Stimulated activated CD8-positive, alpha-beta memory T cell treated with anti-CD3 and anti-CD28 coated beads, Interleukin-12 subunit alpha, Interleukin-12 subunit beta, amount 100 ng/mL, for 24 hours (primary cell): ENCODE results near the gene ID4.

Source experiments
- DNase-seq: peaks from one replicate; pipeline ENCODE4 v3.0.0-alpha.2; 2020; ENCODE audit errors: extremely low read depth

The ID4 gene

DNA sequence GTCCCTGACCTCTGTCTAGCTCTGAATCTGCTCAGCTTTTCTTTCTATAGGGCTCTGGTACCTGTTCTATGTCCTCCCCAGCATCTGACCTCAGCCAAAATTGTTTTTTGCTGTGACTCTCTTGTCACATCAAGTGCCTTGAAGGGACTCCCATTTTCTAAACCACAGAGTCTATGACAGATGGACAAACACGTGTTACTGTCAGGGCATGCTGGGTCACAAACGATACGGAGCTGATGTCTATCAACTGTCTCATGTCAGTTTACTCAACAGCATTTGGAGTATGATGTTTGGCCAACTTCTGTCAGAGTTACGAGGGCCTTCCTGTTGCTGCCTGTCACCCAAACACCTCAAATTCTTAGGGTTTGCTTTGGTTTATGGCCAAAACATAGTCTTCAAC is 20.5 kb downstream of the ID4 start:
- no peak for DNase-seq

DNA sequence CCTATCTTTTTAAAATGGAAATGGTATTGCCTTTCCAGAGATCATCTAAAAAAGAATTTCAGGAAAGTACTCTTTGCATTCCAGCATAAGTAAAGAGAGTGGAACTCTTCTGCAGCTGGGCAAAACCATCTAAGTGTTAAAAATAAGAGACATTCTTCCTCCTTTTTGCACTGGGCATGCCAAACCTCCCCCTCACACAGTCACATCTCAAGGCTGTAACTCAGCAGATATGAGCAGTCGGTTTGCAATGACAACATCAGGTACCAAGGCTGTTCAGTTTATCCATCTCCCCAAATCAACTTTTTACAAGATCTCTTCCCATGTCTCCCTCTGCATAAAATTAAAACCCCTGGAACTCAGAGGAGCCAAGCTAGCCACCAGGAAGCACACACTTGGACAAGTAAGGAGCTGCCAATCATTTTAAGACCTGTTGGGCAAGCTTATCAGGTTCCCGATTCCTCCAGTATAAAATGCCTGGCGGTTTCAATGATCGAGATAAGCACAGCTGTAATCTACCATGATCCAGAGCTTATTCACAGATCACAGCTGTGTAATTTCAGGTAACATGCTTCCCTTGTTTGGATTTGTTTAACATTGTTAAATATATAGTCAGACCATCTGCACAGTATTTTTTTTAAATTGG is 23.2 kb downstream of the ID4 start:
- no peak for DNase-seq

DNA sequence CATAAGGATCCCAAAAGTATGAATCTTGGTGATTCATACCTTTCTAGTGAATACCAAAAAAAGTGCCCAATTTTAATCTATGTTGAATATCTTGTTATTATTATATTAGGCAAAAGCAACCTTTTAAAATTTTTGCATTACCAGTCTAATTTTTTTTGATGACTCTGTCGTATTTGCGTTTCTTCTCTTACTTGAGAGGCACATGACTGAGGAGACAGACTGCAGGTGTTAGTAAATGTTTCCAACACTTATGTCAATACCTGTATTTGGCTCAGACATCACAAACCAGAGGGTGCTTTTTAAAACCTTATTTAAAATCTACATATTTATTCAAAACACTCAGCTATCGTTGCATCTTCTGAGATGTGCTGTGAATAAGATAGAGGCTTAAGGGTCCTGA is 27.1 kb downstream of the ID4 start:
- DNase-seq, result no peak

DNA sequence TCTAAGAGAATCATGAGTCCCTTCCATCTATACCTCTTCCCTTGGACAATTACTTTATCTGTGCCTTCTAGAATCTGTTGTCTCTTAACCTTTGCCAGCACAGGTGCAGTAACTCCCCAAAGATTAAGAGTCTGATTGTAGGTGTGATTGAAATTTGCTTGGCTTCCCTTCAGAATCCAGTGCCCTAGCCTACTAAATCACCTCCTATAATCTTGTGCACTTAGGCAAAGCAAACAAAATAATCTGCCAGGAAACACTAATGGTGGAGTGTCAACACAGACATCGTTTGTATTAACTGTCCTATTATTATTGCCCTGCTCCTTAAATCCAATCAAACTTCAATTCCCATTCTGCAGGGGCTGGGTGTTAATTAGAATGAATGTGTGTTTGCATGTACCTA is 28.0 kb downstream of the ID4 start:
- DNase-seq, result no peak

DNA sequence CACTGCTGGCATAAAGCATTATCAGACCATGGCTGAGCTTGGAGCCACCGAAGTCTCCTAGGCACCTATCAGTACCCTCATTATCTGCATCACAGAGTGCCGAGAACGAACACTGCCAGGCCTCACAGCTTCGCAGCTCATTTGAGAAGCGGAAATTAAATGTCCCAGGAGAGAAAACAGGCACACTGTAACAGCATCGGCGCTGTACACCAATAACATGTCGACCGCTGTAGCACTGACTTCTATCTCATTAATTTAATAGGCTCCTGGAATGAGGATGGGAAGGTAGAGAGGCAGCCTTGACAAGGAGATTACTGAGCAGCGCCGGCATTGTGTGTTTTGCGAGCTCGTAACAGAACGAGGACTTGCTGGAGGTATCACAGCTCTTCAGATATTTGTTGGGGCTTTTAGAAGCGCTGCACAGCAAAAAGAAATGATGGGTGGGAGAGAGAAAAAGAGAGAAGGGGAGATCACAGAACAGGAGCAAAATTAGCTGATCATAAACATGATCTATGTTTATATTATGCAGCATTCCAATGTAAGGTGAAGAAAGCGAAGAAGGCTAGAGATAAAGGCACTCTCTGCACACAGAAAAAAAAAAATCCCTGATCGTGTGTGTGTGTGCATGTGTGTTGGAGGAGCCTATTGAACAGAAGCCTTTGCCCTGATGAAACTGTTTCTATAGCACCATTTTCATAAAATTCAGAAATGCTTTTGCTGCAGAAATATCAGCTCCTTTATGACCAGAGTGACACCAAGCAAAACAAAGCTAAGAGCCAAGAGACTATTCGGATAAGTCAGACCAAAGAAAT is 29.2 kb downstream of the ID4 start:
- no peak for DNase-seq

DNA sequence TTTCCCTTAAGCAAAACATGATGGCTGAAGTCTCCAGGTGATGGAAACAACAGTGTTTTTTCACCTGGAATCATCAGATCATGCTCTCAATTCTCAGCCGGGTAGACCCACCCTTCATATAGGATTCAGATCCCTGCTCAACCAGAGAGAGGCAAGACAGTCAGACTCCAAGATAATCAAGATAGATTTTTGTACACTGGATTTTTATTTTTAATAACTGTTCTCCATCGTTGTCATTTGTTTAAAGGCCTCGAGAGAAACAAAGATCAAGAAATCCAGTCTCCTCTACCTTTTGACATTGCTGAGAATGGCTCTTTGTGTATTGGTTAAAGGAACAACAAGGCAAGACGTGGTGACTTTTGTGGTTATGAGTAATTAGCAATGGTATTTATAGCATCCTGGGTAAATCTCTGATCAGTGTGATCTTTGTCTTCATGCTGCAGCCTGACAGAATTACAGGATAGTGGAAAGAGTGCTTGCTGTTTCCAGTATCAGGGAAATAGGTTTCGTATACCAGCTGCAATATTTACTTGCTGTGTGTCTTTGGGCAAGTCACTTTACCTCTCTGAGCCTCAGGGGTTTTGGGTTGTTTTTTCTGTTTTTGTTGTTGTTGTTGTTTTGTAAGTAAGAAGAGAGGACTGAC is 29.9 kb downstream of the ID4 start:
- DNase-seq, result no peak

DNA sequence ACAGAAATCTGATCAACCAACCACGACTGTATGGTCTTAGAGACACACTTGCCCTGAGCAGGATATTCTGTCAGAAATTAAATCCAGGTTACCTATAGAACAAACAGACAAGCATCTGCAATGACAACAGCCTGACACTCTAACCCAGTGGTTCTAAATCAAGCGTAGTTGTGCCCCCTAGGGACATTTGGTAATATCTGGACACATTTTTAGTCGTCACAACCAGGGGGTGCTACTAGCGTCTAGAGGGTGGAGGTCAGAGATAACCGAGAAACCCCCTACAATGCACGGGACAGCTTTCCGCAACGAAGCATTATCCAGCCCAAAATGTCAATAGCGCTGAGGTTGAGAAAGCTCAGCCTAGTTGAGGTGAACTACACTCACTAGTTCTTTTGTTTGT is 32.3 kb downstream of the ID4 start:
- no peak for DNase-seq

DNA sequence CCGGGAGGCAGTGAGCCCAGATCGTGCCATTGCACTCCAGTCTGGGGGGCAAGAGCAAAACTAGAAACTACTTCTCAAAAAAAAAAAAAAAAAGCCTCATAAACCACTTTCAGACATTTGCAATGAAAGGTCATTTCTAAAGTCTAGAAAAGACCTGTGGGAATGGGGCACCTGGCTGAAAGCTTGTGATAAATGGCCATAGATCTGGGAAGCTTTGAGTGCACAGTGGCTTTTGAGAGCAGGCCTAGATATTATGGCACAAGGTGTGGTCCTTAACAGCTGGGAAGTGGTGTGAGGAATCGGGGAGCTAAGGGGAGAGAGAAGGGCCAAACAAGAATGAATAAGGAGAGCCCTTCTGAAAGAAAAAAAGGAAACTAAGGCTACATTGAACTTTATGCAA is 33.2 kb downstream of the ID4 start:
- no peak for DNase-seq

DNA sequence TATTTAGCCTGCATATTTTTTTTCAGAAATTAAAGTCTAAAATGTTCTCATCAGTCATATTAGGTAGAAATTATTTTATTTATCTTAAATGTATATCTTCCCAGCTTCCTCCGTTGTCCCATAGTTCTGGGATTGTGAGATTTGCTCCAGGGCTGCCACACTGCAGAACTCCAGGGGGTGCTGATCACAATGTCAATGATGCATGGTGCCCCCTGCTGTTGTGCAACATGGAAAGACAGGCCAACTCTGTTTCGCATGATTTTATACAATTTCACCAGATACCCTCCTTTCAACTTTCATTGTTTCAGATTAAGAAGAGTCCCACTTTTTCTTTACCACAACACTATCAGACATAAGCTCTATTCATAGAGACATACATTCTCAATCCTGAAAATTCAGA is 35.9 kb downstream of the ID4 start:
- no peak for DNase-seq

DNA sequence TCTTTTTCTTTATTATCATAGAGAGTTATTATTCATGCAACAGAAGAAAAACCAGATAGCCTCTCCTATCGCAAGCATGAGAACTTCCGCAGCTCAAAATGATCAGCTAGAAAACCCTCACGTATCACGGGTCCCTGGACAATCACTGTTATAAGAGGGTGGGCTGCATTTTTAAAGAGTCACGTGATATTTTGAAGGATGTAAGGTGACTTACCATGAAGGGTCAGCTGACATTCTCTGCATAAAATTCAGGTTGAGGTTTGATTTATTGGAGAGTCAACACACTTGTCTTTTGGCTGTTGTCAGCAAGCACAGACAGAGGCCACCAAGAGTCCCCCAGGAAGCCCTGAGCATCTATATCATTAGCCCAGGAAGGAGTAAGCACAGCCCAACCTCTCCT is 39.5 kb downstream of the ID4 start:
- DNase-seq, result no peak

DNA sequence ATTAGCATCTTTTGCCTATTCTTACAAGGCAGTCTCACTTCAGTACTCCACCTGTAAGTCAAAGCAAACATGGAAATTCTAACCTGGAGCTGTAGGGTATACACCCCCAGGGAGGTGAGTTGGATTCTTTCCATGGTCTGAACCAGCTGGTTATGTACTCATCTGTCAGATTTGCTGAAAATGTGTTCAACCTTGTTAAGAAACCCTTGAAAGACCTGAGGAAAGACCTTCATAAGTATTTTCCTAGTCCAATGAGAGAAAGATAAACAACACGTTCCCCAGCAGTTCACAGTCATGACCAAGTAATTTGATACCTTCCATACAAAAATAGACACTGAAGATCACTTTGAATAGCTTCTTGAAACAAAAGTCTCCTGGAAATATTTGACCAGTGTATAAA is 42.5 kb downstream of the ID4 start:
- DNase-seq, result no peak

DNA sequence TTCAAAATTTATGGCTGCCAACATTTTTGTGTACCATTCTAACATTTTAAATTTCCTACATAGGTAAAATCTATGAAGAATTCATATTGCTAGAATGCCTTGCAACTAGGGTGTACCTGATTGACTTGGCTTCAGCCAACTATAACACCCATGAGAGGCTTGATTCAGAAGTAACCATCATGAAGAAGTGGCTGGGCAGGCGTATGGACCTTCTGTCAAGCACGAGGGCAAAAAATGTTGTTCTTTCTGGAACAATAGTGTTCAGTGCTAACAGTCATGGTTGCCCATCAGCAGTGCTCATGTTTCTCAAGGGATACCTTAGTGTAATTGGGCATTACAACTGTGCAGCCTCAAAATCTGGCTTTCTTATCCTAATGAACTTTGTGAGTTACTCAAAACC is 42.9 kb downstream of the ID4 start:
- no peak for DNase-seq

DNA sequence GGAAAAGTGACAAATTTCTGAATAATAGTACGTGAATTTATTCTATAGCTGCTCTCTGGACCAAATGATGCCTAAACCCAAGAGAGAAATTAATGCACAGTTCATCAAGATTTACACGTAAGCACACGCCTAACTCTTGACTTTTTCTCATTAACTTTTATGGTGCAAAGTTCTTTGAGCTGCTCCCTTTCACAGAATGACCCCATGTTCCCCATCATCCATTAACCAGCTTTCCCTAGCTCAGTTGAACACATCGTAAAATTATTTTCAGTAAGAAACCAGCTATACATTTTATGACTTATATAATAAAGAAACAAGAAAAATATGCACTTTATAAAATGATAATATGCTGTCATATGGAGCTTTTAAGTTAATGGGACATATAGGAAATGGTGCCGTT is 54.3 kb downstream of the ID4 start:
- no peak for DNase-seq
